Measurements from ENCODE around the gene PEX5L. TPM values are rescaled to one million over a fixed set of nuclear protein-coding genes. Genes with fewer than 3 reads are reported as not detected.

PEX5L gene
- total RNA-seq, 2 experiments from 2014 or later = not detected

- POLR2A ChIA-PET = no interaction called here
- Mint-ChIP-seq H3K27ac (no peak overlapping the region), H3K4me1 (ENCODE audit: low read depth) (no peaks in the 10 kb centered on the region), H3K9me3 (no peaks in the 10 kb centered on the region), H3K36me3 (ENCODE audit: low read depth) (peaks cover 30% of the 10 kb centered on the region), H3K4me3 (no peak overlapping the region), H3K27me3 (no peaks in the 10 kb centered on the region)
- no peak for TF ChIP-seq CTCF (IDR thresholded peaks at IDR 0.05)
- intact Hi-C loops (cut with micrococcal nuclease) = no loop called here
- DNase-seq (no peak), ATAC-seq (no peak)
- CTCF ChIA-PET = no interaction called here
Measured at GRCh38 chr3:179766416-179767133, 270.2 kb downstream of the PEX5L start.

- Mint-ChIP-seq H3K4me3 (no peak overlapping the region), H3K9me3 (no peaks in the 10 kb centered on the region), H3K27ac (no peak overlapping the region), H3K4me1 (ENCODE audit: low read depth) (no peaks in the 10 kb centered on the region), H3K27me3 (no peaks in the 10 kb centered on the region), H3K36me3 (ENCODE audit: low read depth) (peaks cover 34% of the 10 kb centered on the region)
- DNase-seq = no peak
- CTCF ChIA-PET = no interaction called here
- no peak for TF ChIP-seq CTCF (IDR thresholded peaks at IDR 0.05)
- no peak for ATAC-seq
- POLR2A ChIA-PET = no interaction called here
- intact Hi-C loops (cut with micrococcal nuclease) = no loop called here
Measured at GRCh38 chr3:179765396-179765795, 271.3 kb downstream of the PEX5L start.

GRCh38 chr3:179760944-179761343 is 275.8 kb downstream of the PEX5L start:
- no peak for TF ChIP-seq CTCF (IDR thresholded peaks at IDR 0.05)
- CTCF ChIA-PET = no interaction called here
- Mint-ChIP-seq H3K27me3 (no peaks in the 10 kb centered on the region), H3K4me3 (no peak overlapping the region), H3K4me1 (ENCODE audit: low read depth) (no peaks in the 10 kb centered on the region), H3K27ac (no peak overlapping the region), H3K9me3 (no peaks in the 10 kb centered on the region), H3K36me3 (ENCODE audit: low read depth) (peaks cover 42% of the 10 kb centered on the region)
- intact Hi-C loops (cut with micrococcal nuclease) = no loop called here
- DNase-seq = no peak
- ATAC-seq = no peak
- POLR2A ChIA-PET = no interaction called here

- no peak overlapping the region for H3K27ac Mint-ChIP-seq
- ATAC-seq = no peak
Measured at GRCh38 chr3:179750720-179751328, 285.9 kb downstream of the PEX5L start.

More at GRCh38 chr3:179750720-179751328, 285.9 kb downstream of the PEX5L start:
- Mint-ChIP-seq H3K36me3 (ENCODE audit: low read depth) (peaks cover 11% of the 10 kb centered on the region), H3K9me3 (no peaks in the 10 kb centered on the region), H3K27me3 (no peaks in the 10 kb centered on the region), H3K4me1 (ENCODE audit: low read depth) (no peaks in the 10 kb centered on the region), H3K4me3 (no peak overlapping the region)
- DNase-seq = peak; percentile 9
- POLR2A ChIA-PET = no interaction called here
- intact Hi-C loops (cut with micrococcal nuclease) = no loop called here
- TF ChIP-seq CTCF (IDR thresholded peaks at IDR 0.05) = no peak
- CTCF ChIA-PET = interaction anchor here (0.9 to 1.8 kb wide), 4 partner anchors 11 to 178 kb away, joined by 3 to 6 read pairs (median 4); no protein-coding TSS in a partner anchor

Measured in activated CD8-positive, alpha-beta T cell treated with anti-CD3 and anti-CD28 coated beads for 36 hours (primary cell).